Osteocyte (in vitro differentiated cells): Measurements from ENCODE around the gene GRIN1. TPM values are rescaled to one million over a fixed set of nuclear protein-coding genes. Genes with fewer than 3 reads are reported as not detected.

Experiments
- DNase-seq: peaks from one replicate; pipeline ENCODE4 v3.0.0; 2021; ENCODE audit warnings: mixed read lengths; ENCODE audit not compliant: unreplicated experiment; ENCODE audit errors: extremely low spot score
- H3K27ac Mint-ChIP-seq: one replicate; pipeline ENCODE4 v1.8.0; 2021; ENCODE audit warnings: mild to moderate bottlenecking, mixed read lengths; ENCODE audit not compliant: unreplicated experiment
- H3K27me3 Mint-ChIP-seq: one replicate; pipeline ENCODE4 v1.8.0; 2021; ENCODE audit warnings: mixed read lengths; ENCODE audit not compliant: unreplicated experiment
- H3K36me3 Mint-ChIP-seq: one replicate; pipeline ENCODE4 v1.8.0; 2021; ENCODE audit warnings: mixed read lengths; ENCODE audit not compliant: unreplicated experiment
- H3K4me1 Mint-ChIP-seq: one replicate; pipeline ENCODE4 v1.8.0; 2021; ENCODE audit warnings: mixed read lengths; ENCODE audit not compliant: unreplicated experiment
- H3K4me3 Mint-ChIP-seq: one replicate; pipeline ENCODE4 v1.8.0; 2021; ENCODE audit warnings: mild to moderate bottlenecking, moderate library complexity, mixed read lengths; ENCODE audit not compliant: unreplicated experiment
- H3K9me3 Mint-ChIP-seq: one replicate; pipeline ENCODE4 v1.8.0; 2021; ENCODE audit warnings: mixed read lengths; ENCODE audit not compliant: unreplicated experiment
- total RNA-seq: library from RNA; stranded (reverse); gene quantifications from 2 replicates; pipeline ENCODE4 v1.2.1, GENCODE V29; 2021
- TF ChIP-seq, protein P1 (sequence below): fragments of 200-600 bp; sonication (generic); IDR thresholded peaks from 2 replicates; pipeline ENCODE4 v1.5.0; 2021; ENCODE audit warnings: antibody characterized with exemption, mild to moderate bottlenecking, moderate library complexity

GRIN1 gene
- total RNA-seq, 1 donor from 2014 or later, result not detected

DNA sequence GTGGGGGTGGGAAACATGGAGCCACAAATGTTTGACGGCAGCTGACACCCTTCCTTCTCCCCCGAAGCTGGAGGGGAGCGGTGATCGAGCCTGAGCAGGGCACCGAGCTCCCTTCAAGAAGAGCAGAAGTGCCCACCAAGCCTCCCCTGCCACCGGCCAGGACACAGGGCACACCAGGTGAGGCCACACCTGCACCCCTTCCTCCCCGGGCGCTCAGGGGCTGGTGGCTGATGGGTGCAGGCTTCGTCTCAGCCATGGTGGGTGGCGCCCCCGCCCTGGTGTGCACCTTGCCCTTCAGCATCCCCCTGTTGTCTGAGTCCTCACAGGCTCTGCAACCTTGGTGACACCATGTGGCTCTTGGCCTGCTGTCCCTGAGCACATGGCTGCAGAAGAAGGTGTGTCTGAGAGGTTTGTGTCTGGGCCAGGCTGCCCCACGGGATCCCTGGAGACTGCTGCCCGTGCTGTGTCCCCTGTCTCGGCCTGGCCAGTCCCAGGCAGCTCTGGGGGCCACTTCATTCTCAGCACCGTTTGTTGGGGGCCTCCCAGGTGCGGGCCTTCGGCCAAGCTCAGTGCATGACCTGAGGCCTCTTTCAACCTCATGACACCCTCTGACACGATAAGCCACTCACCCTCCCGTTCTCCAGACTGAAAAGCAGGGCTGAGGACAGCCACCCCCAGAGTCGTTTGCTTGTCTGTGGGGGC is 41.0 kb upstream of the GRIN1 start:
- DNase-seq, result no peak
- H3K4me3 Mint-ChIP-seq, result no peak overlapping the region
- H3K36me3 Mint-ChIP-seq, result peaks cover 31% of the 10 kb centered on the region
- TF ChIP-seq, protein P1, sequence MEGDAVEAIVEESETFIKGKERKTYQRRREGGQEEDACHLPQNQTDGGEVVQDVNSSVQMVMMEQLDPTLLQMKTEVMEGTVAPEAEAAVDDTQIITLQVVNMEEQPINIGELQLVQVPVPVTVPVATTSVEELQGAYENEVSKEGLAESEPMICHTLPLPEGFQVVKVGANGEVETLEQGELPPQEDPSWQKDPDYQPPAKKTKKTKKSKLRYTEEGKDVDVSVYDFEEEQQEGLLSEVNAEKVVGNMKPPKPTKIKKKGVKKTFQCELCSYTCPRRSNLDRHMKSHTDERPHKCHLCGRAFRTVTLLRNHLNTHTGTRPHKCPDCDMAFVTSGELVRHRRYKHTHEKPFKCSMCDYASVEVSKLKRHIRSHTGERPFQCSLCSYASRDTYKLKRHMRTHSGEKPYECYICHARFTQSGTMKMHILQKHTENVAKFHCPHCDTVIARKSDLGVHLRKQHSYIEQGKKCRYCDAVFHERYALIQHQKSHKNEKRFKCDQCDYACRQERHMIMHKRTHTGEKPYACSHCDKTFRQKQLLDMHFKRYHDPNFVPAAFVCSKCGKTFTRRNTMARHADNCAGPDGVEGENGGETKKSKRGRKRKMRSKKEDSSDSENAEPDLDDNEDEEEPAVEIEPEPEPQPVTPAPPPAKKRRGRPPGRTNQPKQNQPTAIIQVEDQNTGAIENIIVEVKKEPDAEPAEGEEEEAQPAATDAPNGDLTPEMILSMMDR, result no peak
- H3K4me1 Mint-ChIP-seq, result no peaks in the 10 kb centered on the region
- no peaks in the 10 kb centered on the region for H3K27me3 Mint-ChIP-seq
- H3K27ac Mint-ChIP-seq, result no peak overlapping the region
- no peaks in the 10 kb centered on the region for H3K9me3 Mint-ChIP-seq

DNA sequence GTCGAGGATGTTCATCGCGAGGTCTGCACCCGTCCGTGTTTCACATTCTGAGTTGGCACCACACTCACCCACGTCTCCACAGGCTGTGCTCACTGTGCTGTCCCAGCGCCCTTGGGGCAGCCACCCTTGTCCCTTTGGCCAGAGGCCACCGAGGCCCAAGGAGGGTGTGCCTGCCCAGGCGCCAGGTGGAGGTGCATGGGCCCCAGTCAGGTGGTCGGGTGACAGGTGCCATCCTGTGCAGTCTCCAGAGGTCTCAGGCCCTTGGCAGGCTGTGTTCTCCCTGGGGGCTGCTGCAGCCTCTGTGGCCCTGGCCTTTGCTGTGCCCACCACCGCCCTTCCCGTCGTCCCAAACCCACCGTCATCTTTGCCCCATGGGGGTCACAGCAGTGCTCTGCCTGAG is 39.7 kb upstream of the GRIN1 start:
- no peaks in the 10 kb centered on the region for H3K4me1 Mint-ChIP-seq
- no peaks in the 10 kb centered on the region for H3K9me3 Mint-ChIP-seq
- peaks cover 26% of the 10 kb centered on the region for H3K36me3 Mint-ChIP-seq
- H3K27me3 Mint-ChIP-seq, result no peaks in the 10 kb centered on the region
- no peak overlapping the region for H3K4me3 Mint-ChIP-seq
- TF ChIP-seq, protein P1, result no peak
- no peak overlapping the region for H3K27ac Mint-ChIP-seq
- no peak for DNase-seq

DNA sequence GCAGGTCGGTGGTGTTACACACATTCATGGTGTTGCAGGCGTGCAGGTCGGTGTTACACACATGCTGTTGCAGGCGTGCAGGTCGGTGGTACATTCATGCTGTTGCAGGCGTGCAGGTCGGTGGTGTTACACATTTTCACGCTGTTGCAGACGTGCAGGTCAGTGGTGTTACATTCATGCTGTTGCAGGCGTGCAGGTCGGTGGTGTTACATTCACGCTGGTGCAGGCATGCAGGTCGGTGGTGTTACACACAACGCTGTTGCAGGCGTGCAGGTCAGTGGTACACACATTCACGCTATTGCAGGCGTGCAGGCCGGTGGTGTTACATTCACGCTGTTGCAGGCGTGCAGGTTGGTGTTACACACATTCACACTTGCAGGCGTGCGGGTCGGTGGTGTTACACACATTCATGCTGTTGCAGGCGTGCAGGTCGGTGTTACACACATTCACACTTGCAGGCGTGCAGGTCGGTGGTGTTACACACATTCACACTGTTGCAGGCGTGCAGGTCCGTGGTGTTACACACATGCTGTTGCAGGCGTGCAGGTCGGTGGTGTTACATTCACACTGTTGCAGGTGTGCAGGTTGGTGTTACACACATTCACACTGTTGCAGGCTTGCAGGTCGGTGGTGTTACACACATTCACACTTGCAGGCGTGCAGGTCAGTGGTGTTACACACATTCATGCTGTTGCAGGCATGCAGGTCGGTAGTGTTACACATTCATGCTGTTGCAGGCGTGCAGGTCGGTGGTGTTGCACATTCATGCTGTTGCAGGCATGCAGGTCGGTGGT is 35.6 kb upstream of the GRIN1 start:
- Mint-ChIP-seq H3K9me3 (no peaks in the 10 kb centered on the region), H3K27me3 (no peaks in the 10 kb centered on the region), H3K4me3 (no peak overlapping the region), H3K4me1 (no peaks in the 10 kb centered on the region), H3K27ac (no peak overlapping the region), H3K36me3 (peaks cover 18% of the 10 kb centered on the region)
- TF ChIP-seq, protein P1, result no peak
- no peak for DNase-seq

DNA sequence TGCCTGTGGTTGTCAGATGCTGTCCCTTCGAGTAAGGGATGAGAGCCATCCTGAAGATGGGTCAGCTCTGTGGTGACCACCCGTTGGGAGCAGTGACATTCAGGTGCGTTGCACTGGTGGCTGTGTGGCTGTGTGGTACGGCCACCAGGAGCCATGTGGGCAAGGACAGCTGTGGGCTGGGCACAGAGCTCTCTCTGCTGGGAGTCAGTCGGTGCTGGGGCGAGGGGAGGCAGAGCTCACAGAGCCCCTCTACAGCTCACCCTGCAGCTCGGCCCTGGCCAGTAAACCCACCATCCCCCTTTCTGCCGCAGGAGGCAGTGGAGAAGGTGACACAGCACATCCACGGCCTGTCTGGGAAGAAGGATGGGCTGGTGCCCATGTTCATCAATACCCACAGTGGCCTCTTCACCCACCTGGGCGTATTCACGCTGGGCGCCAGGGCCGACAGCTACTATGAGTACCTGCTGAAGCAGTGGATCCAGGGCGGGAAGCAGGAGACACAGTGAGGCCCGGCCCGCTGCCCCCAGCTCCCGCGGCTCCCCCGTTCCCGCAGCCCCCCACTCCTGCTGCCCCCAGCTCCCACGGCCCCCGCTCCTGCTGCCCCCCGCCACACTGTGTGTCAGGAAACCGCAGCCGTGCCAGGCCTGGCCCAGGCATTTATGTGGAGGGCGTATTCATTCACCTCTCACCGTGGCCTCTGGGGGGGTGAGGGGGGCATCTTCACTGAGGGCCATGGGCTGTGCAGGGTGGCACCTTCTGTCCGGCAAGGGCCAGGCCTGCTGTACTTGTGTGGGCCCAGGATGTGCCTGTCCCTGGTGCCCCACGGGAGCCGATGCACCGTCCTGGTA is 32.9 kb upstream of the GRIN1 start:
- Mint-ChIP-seq H3K27me3 (no peaks in the 10 kb centered on the region), H3K27ac (no peak overlapping the region), H3K36me3 (peaks cover 10% of the 10 kb centered on the region), H3K9me3 (no peaks in the 10 kb centered on the region), H3K4me1 (no peaks in the 10 kb centered on the region), H3K4me3 (no peak overlapping the region)
- TF ChIP-seq, protein P1, result no peak
- no peak for DNase-seq
